GM23338 (cell line): ENCODE data around the gene AEN. TPM values are rescaled to one million over a fixed set of nuclear protein-coding genes. Genes with fewer than 3 reads are reported as not detected.

ENCODE experiments used
- ATAC-seq: fragments of 200-7000 bp; cut with Tn5 transposase; 3 replicates; pipeline ENCODE4 v1.9.1; 2020
- DNase-seq: peaks from one replicate; pipeline ENCODE4 v3.0.0-alpha.2; 2015; ENCODE audit warnings: low spot score
- H2AFZ ChIP-seq: fragments of 200-600 bp; sonication (generic); 2 replicates; pipeline ENCODE4 v1.8.0; 2016; ENCODE audit warnings: antibody characterized with exemption, mild to moderate bottlenecking, moderate library complexity
- H3F3A ChIP-seq: fragments of 200-600 bp; sonication (generic); replicated peaks from 2 replicates; pipeline ENCODE4 v1.8.0; 2017; ENCODE audit warnings: antibody characterized with exemption, mixed run types, low read depth
- H3K27ac ChIP-seq: fragments of 200-600 bp; sonication (generic); 2 replicates; pipeline ENCODE4 v1.6.1; 2016; ENCODE audit warnings: low read depth
- H3K27me3 ChIP-seq: fragments of 200-600 bp; sonication (generic); 2 replicates; pipeline ENCODE4 v1.8.0; 2016; ENCODE audit warnings: mild to moderate bottlenecking, mixed run types, moderate library complexity; ENCODE audit not compliant: insufficient read depth
- H3K36me3 ChIP-seq: fragments of 200-600 bp; sonication (generic); 2 replicates; pipeline ENCODE4 v1.8.0; 2016; ENCODE audit warnings: mild to moderate bottlenecking; ENCODE audit not compliant: insufficient read depth
- H3K4me1 ChIP-seq: fragments of 200-600 bp; sonication (generic); 2 replicates; pipeline ENCODE4 v1.8.0; 2016; ENCODE audit warnings: mild to moderate bottlenecking, moderate library complexity; ENCODE audit not compliant: insufficient read depth
- H3K4me2 ChIP-seq: fragments of 200-600 bp; sonication (generic); 2 replicates; pipeline ENCODE4 v1.7.1; 2017; ENCODE audit warnings: mixed run types
- H3K4me3 ChIP-seq: fragments of 200-600 bp; sonication (generic); 2 replicates; pipeline ENCODE4 v1.6.1; 2016; ENCODE audit warnings: mixed run types
- H3K79me2 ChIP-seq: fragments of 200-600 bp; sonication (generic); replicated peaks from 2 replicates; pipeline ENCODE4 v1.8.0; 2017; ENCODE audit warnings: mild to moderate bottlenecking; ENCODE audit not compliant: insufficient read depth
- H3K9me2 ChIP-seq: fragments of 200-600 bp; sonication (generic); 2 replicates; pipeline ENCODE4 v1.8.0; 2017; ENCODE audit not compliant: insufficient read depth
- H4K20me1 ChIP-seq: fragments of 200-600 bp; sonication (generic); replicated peaks from 2 replicates; pipeline ENCODE4 v1.8.0; 2017; ENCODE audit warnings: mild to moderate bottlenecking; ENCODE audit not compliant: insufficient read depth
- H3K27ac Mint-ChIP-seq: 2 replicates; pipeline ENCODE4 v1.8.0; 2020; ENCODE audit warnings: inconsistent platforms, mild to moderate bottlenecking, moderate library complexity, mixed read lengths
- H3K27me3 Mint-ChIP-seq: 3 replicates; pipeline ENCODE4 v1.8.0; 2022; ENCODE audit warnings: low read depth, mild to moderate bottlenecking, moderate library complexity, mixed read lengths, inconsistent platforms; ENCODE audit not compliant: insufficient read depth, poor library complexity
- H3K36me3 Mint-ChIP-seq: 3 replicates; pipeline ENCODE4 v1.8.0; 2021; ENCODE audit warnings: low read depth, mild to moderate bottlenecking, inconsistent platforms, moderate library complexity, mixed read lengths
- H3K4me1 Mint-ChIP-seq: 3 replicates; pipeline ENCODE4 v1.8.0; 2020; ENCODE audit warnings: mild to moderate bottlenecking, inconsistent platforms, mixed read lengths
- H3K4me3 Mint-ChIP-seq: 3 replicates; pipeline ENCODE4 v1.8.0; 2021; ENCODE audit warnings: moderate library complexity, mild to moderate bottlenecking, inconsistent platforms, mixed read lengths
- H3K9me3 Mint-ChIP-seq: 3 replicates; pipeline ENCODE4 v1.8.0; 2020; ENCODE audit warnings: moderate library complexity, mild to moderate bottlenecking, inconsistent platforms, mixed read lengths
- CREB1 ChIP-seq: fragments of 250-450 bp; sonication (Bioruptor Pico); IDR thresholded peaks from 2 replicates; pipeline ENCODE4 v1.5.0; 2020; ENCODE audit warnings: low read depth, mild to moderate bottlenecking, moderate library complexity
- ETS1 ChIP-seq: IDR thresholded peaks from 2 replicates; pipeline ENCODE4 v1.6.1; 2016; ENCODE audit warnings: antibody characterized with exemption
- EZH2 ChIP-seq: fragments of 200-600 bp; sonication (generic); IDR thresholded peaks from one replicate; pipeline ENCODE4 v1.8.0; 2017; ENCODE audit warnings: antibody characterized with exemption, mild to moderate bottlenecking, low read depth; ENCODE audit not compliant: unreplicated experiment
- JUNB ChIP-seq: IDR thresholded peaks from one replicate; pipeline ENCODE4 v1.6.1; 2016; ENCODE audit warnings: antibody characterized with exemption; ENCODE audit not compliant: unreplicated experiment
- NANOG ChIP-seq: IDR thresholded peaks from 2 replicates; pipeline ENCODE4 v1.6.1; 2016; ENCODE audit warnings: antibody characterized with exemption, borderline replicate concordance
- POLR2AphosphoS5 ChIP-seq: IDR thresholded peaks from 2 replicates; pipeline ENCODE4 v1.6.1; 2016; ENCODE audit warnings: antibody characterized with exemption, low read depth
- REST ChIP-seq: IDR thresholded peaks from one replicate; pipeline ENCODE4 v1.6.1; 2018; ENCODE audit warnings: antibody characterized with exemption; ENCODE audit not compliant: unreplicated experiment
- STAT1 ChIP-seq: IDR thresholded peaks from one replicate; pipeline ENCODE4 v1.6.1; 2016; ENCODE audit warnings: antibody characterized with exemption; ENCODE audit not compliant: unreplicated experiment
- ZNF114 ChIP-seq: fragments of 250-450 bp; sonication (Bioruptor Pico); IDR thresholded peaks from 2 replicates; pipeline ENCODE4 v1.5.0; 2020; ENCODE audit warnings: mild to moderate bottlenecking, moderate library complexity
- polyA plus RNA-seq: library from polyadenylated mRNA; unstranded; fragments of >200 nt; fragmentation: Nextera tagmentation; extraction: Ambion mirVana; gene quantifications from 2 replicates; pipeline ENCODE4 v1.2.1, GENCODE V29; 2016
- total RNA-seq: library from RNA; depleted of rRNA; stranded (reverse); fragments of >200 nt; shearing (Covaris generic); gene quantifications from 2 replicates; pipeline ENCODE4 v1.2.3, GENCODE V29; 2014

AEN gene
- total and polyA plus RNA-seq, 2 experiments from 2014 or later, result 82.3 to 220 TPM

- no peaks in the 10 kb centered on the region for H3K79me2 ChIP-seq
- Mint-ChIP-seq H3K27me3 (peaks cover 9% of the 10 kb centered on the region), H3K9me3 (no peaks in the 10 kb centered on the region), H3K4me1 (peaks cover 14% of the 10 kb centered on the region), H3K4me3 (no peak overlapping the region), H3K27ac (no peak overlapping the region), H3K36me3 (no peaks in the 10 kb centered on the region)
- no peaks in the 10 kb centered on the region for H3K27me3 ChIP-seq
- H3K4me3 ChIP-seq, result no peak overlapping the region
- H3K9me2 ChIP-seq, result no peaks in the 10 kb centered on the region
- no peaks in the 10 kb centered on the region for H4K20me1 ChIP-seq
- H3K4me1 ChIP-seq, result no peaks in the 10 kb centered on the region
- no peak for ATAC-seq
- no peak overlapping the region for H3K4me2 ChIP-seq
- H2AFZ ChIP-seq, result no peak overlapping the region
- H3K27ac ChIP-seq, result no peak overlapping the region
- TF ChIP-seq POLR2AphosphoS5, result no peak
- H3F3A ChIP-seq, result no peaks in the 10 kb centered on the region
- no peak for DNase-seq
- H3K36me3 ChIP-seq, result no peaks in the 10 kb centered on the region
Measured at GRCh38 chr15:88644741-88645140, 23.6 kb downstream of the AEN start.

- DNase-seq (no peak), ATAC-seq (no peak)
- Mint-ChIP-seq H3K36me3 (no peaks in the 10 kb centered on the region), H3K9me3 (no peaks in the 10 kb centered on the region), H3K27ac (no peak overlapping the region), H3K4me1 (peaks cover 10% of the 10 kb centered on the region), H3K27me3 (peaks cover 9% of the 10 kb centered on the region), H3K4me3 (no peak overlapping the region)
- Histone ChIP-seq H3K4me2 (no peak overlapping the region), H3F3A (no peaks in the 10 kb centered on the region), H4K20me1 (no peaks in the 10 kb centered on the region), H3K27me3 (no peaks in the 10 kb centered on the region), H3K27ac (no peak overlapping the region), H3K4me1 (no peaks in the 10 kb centered on the region), H3K36me3 (no peaks in the 10 kb centered on the region), H3K9me2 (no peaks in the 10 kb centered on the region), H3K4me3 (no peak overlapping the region), H3K79me2 (no peaks in the 10 kb centered on the region), H2AFZ (no peak overlapping the region)
- TF ChIP-seq EZH2, result no peak
- no peak for TF ChIP-seq CREB1 (CRISPR knock-in tag)
- TF ChIP-seq REST, result no peak
- no peak for TF ChIP-seq JUNB
- no peak for TF ChIP-seq ZNF114
Measured at GRCh38 chr15:88645171-88646087, 24.3 kb downstream of the AEN start.

- H3K27ac ChIP-seq, result no peak overlapping the region
- peaks cover 10% of the 10 kb centered on the region for H3K4me1 Mint-ChIP-seq
- H3K4me1 ChIP-seq, result no peaks in the 10 kb centered on the region
- H3K79me2 ChIP-seq, result no peaks in the 10 kb centered on the region
- no peak overlapping the region for H3K4me3 Mint-ChIP-seq
- no peaks in the 10 kb centered on the region for H3K27me3 ChIP-seq
- H2AFZ ChIP-seq, result no peak overlapping the region
- no peak overlapping the region for H3K27ac Mint-ChIP-seq
- H3K27me3 Mint-ChIP-seq, result peaks cover 9% of the 10 kb centered on the region
- no peaks in the 10 kb centered on the region for H3K36me3 Mint-ChIP-seq
- no peaks in the 10 kb centered on the region for H3F3A ChIP-seq
- no peaks in the 10 kb centered on the region for H3K36me3 ChIP-seq
- H3K9me2 ChIP-seq, result no peaks in the 10 kb centered on the region
- no peak overlapping the region for H3K4me3 ChIP-seq
- DNase-seq (no peak), ATAC-seq (no peak)
- H3K4me2 ChIP-seq, result no peak overlapping the region
- H3K9me3 Mint-ChIP-seq, result no peaks in the 10 kb centered on the region
- H4K20me1 ChIP-seq, result no peaks in the 10 kb centered on the region
- no peak for TF ChIP-seq ETS1
- no peak for TF ChIP-seq REST
- no peak for TF ChIP-seq NANOG
- no peak for TF ChIP-seq CREB1 (CRISPR knock-in tag)
- no peak for TF ChIP-seq EZH2
- TF ChIP-seq STAT1, result no peak
- TF ChIP-seq ZNF114, result no peak
Measured at GRCh38 chr15:88646088-88646405, 24.9 kb downstream of the AEN start.
